GM19023 (cell line): Measurements from ENCODE around the gene PON3.
"Not testable (repeated sequence)": the region's sequence is repeated elsewhere in the genome, so short reads cannot be mapped to it uniquely, and the experiment has no call there.

Experiments used
- ATAC-seq: cut with Tn5 transposase; IDR thresholded peaks from one replicate; pipeline ENCODE4 v1.9.1; 2021; ENCODE audit warnings: mild to moderate bottlenecking, moderate library complexity; ENCODE audit not compliant: unreplicated experiment

The PON3 gene

GRCh38 chr7:95412075-95412474, 15.9 kb upstream of the PON3 start:
- no peak for ATAC-seq

DNA sequence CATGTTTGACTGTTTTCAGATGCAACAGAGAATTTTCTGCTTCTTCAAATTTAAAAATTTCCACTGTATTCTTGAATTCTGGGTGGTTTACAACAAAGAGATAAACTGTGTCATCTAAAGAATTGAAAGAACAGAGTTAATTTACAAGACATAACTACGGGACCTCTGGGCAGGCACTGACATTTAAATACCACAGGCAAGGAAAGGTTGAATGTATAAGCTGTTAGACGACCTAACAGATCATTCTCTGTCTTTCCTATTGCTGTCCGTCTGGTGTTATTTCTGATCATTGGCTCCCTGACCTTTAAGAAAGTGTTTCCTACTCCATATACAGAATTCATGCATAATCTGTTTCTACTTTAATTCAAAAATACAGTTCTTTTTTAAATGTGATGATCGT, 15.5 kb upstream of the PON3 start:
- no peak for ATAC-seq

DNA sequence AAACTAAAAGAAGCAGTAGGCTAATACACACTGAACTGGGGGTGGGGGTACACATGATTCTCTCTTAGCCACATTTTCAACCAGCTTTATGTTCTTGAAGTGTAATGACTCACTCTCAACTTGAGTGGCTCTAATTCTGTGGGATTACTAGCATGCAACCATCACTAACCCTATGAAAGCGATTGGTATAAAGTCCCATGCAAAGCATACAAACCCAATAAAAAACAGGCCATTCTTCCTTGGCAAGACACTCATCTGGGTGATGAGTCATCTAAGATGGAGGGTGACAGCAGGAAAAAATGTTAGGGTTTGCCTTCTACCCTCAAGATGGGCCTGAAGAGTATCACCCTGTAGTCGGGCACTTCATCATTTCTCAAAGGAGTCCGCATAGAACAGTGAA, 14.9 kb upstream of the PON3 start:
- ATAC-seq, result no peak

- no peak for ATAC-seq
These were observed 11.6 kb upstream of the PON3 start for GRCh38 chr7:95407751-95408150.

DNA sequence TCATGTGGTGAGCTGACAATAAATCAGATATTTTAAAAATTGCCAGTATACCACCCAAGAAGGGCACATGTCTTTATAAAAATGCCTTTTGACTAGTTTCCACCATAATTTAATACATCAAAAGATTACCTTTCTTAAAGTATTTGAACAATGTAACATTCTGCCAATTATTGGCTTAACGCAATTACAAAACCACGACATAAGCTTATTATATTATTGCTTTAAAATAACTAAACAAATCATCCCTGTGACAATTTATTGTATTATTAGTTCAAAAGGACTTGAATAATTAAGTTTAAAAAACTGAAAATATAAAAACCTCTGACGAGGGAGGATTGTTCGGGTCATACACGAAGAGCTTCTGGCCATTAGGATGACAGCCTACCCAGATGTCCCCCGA, 9.6 kb upstream of the PON3 start:
- ATAC-seq, result no peak

DNA sequence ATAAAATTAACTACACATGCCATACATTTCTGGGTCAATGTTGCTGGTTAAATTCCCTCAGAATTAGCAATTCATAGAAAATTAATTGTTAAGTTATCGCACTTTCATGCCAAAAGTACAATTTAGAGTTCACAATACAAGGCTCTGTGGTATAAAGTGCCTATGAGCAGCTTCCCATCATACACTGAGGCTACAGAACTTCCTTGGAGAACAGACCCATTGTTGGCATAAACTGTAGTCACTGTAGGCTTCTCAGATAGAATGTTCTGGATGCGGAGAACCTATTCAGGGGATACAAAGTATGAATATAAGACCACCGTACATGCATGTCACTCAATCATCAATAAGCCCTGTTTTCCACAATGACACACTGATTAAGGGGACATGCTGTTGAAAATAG, 9.0 kb upstream of the PON3 start:
- no peak for ATAC-seq

DNA sequence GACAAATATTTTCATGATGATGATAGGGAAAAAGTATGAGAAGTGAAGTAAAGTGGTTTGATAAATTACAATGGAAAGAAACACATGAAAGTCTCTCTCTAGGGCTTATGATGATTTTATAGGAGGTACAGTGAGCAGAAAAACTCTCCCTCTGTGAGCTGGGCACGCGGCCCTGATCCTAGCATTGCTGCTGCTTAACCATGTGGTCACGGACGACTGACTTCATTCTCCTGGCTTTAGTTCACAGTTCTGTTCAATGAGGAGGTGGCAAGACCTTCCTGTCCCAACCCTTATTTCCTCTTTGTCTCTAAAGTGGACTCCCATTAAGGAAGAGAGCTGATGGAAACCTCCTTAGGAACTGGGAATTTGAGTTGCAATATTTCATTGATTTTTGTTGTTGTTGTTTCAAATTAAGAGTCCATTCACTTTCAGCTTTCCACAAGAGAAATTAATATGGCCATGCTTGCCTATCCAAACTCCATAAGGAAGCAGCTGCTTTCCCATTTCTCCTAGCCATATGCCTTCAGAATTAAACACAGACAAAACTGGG, 8.2 kb upstream of the PON3 start:
- no peak for ATAC-seq

DNA sequence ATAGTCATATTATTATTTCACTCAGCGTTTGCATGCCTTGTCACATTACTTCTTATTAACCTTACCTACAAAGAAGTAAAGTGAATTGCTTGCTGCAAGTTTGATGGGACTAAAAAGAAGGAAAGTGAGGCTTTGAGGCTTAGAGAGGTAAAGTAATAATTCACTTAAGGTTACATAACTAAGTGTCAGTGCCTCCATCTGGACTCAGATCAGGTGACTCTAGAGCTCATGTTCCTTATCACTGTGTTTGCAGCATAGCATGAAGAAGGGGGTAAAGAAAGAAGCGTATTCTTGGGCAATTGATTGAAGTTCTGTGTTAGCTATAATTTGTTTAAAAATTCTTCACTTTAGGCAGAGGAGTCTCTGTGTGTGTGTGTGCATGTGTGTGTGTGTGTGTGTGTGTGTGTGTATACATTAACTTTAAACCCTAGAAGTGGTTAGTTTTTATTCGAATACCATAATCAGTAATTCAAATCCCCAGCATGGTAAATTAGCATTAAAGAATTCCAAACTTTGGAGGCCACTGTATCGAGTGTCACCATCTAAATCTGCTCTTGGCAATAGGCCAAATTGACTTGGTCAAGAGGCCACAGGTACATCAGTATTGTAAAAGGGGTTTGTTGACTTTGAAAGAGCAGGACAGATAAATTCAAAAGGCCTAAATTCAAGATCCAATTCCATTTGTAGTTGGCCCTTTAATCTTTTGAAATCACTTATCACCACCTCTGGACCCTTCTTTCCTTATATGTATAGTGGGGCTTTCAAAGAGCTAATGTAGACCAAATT, 2.2 kb upstream of the PON3 start:
- ATAC-seq, result no peak

- ATAC-seq, result no peak
These were observed 1.2 kb upstream of the PON3 start for GRCh38 chr7:95397381-95397780.

DNA sequence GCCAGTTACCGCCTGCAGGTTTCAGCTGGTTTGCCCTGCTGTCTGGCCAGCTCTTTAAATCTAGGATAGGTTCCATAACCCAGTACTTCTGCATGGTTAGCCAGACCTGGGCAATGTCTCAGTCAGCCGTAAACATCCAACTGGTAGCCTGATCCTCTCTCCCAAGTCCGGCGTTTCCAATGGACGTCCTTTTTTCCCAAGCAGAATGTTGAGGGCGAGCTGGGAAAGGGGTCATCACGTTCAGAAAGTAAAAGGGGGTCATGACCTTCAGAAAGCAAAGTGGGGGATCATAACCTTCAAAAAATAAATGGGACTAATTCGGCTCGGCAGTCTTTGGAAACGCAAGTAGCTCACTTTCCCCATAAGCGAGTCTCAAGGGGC, 430 bp downstream of the PON3 start:
- ATAC-seq, result no peak

DNA sequence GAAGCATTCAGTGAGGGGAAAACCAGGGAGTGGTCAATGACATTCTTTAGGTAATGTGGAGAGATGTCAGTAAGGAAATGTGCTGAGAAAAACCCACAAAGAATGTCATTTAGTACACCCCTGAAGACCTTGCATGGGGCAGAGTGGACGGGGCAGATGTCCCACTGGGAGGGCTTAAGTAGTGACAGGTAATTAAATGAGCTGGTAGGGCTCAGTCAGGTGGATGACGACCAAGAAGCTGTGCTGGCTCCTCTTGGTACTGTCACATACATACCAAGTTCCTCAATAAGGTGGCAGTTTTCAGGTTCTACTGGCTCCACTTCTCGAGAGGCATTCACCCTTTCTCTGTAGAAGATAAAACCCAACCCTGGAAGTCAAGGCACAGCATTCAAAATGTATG, 1.8 kb downstream of the PON3 start:
- ATAC-seq, result no peak

GRCh38 chr7:95391761-95392160, 4.4 kb downstream of the PON3 start:
- no peak for ATAC-seq

DNA sequence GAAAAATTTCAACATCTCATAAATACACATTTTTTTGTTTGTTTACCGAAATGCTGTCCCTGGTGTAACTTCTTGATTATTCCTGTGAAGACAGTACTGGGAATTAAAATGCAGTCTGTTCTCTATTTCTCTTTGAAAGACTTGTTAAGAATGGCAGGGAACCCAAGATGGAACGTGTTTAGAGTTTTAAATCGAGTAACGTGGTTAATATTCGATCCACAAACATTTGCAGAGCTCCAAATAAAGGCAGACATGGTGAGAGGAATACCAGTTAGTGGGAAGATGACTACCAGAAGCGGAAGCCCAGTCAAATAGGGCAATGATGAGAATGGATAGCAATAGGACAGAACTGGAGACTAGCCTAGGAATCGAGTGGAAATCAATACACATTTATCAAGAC, 6.7 kb downstream of the PON3 start:
- ATAC-seq, result no peak

DNA sequence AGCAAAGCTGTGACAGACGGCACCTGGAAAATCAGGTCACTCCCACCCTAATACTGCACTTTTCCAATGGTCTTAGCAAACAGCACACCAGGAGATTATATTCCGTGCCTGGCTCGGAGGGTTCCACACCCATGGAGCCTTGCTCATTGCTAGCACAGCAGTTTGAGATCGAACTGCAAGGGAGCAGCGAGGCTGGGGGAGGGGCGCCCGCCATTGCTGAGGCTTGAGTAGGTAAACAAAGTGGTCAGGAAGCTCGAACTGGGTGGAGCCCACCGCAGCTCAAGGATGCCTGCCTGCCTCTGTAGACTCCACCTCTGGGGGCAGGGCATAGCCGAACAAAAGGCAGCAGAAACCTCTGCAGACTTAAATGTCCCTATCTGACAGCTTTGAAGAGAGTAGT, 16.7 kb downstream of the PON3 start:
- ATAC-seq, result not testable (repeated sequence)

GRCh38 chr7:95376632-95377400, 19.4 kb downstream of the PON3 start:
- ATAC-seq, result no peak

- ATAC-seq, result no peak
These were observed 20.5 kb downstream of the PON3 start for GRCh38 chr7:95375591-95376257.

DNA sequence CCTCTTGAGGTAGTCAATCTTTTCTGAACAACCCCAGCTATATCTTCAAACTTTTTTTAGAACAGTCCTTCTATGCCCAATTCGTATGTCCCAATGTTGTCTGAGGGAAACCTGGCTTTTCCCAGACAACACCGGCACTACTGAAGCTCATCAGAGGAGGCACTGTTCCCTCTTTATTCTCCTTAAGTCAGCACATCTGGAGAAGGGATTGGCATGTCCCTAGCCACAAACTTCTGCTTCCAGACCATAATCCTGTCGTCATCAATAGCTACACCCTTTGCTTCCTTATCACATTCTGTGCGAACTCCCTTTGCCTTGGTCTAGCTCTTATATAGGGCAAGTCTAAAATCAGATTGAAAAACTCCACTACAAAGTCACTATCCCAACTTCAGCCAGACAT, 22.9 kb downstream of the PON3 start:
- ATAC-seq, result no peak

GRCh38 chr7:95368235-95368634, 27.9 kb downstream of the PON3 start:
- no peak for ATAC-seq

DNA sequence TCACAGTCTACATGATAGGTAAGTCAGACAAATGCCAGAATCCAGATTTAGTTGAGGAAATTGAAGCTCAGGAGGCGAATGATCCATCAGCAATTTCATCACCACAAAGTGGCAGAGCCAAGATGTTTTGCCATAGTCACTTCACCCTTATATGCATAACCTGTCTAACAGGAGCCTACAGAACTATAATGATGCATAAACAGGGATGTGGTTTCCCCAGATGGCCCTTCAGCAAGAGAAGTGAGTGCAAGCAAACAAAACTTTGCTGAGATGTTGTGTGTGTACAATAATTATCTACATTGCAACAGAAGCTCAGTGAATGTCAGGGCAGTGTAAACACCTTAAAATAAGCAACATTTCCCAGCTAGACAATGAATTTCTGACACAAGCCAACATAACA, 28.6 kb downstream of the PON3 start:
- ATAC-seq, result no peak

GRCh38 chr7:95365151-95365550, 31.0 kb downstream of the PON3 start:
- ATAC-seq, result no peak

DNA sequence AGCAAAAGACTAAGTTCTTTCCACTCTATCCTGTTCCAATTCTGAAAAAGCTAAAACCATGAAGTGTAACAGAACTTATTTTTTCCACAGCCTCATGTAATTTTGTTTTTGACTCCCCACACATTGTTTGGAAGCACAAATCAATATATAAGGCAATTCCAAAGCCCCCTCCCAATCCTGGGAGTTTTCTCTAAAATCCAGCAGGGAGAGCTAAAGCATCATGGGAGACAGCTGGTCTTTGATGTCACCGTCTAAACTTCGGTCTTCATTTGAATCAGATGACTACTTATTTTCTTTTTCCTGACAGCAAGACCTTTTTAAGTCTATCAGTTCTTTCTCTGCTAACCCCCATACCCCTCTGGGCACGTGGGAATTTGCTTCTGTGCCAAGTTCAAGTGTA, 38.6 kb downstream of the PON3 start:
- no peak for ATAC-seq
